Naive thymus-derived CD4-positive, alpha-beta T cell (primary cell): Measurements from ENCODE around the gene SLC6A9. TPM values are rescaled to one million over a fixed set of nuclear protein-coding genes. Genes with fewer than 3 reads are reported as not detected.

Experiments used
- ATAC-seq: fragments of 150-1000 bp; cut with Tn5 transposase; 2 replicates; pipeline ENCODE4 v1.10.0; 2021; ENCODE audit warnings: mild to moderate bottlenecking, moderate library complexity
- CTCF ChIA-PET: fragments of 350-600 bp; sonication (Branson Sonifier 250); formaldehyde crosslinking; loops from one replicate; lab custom pipeline; 2021; ENCODE audit warnings: antibody characterized with exemption; lab: Charles Lee
- POLR2A ChIA-PET: fragments of 350-600 bp; sonication (Branson Sonifier 250); formaldehyde crosslinking; loops from one replicate; lab custom pipeline; 2021; ENCODE audit warnings: antibody characterized with exemption, inconsistent platforms; lab: Charles Lee
- DNase-seq, 9 donors: peaks; one replicate each; pipeline versions ENCODE4 v3.0.0 to v3.0.0-alpha.2; 2020 to 2022; ENCODE audit warnings: mixed read lengths in 1 of 9
- H3K27ac ChIP-seq: one replicate; pipeline ENCODE4 v1.7.0; 2013; ENCODE audit warnings: mild to moderate bottlenecking, low read depth, low read length, moderate library complexity
- H3K27me3 ChIP-seq, 2 donors: one replicate each; pipeline ENCODE4 v1.7.0; 2013; ENCODE audit warnings: low read length in 2 of 2, mild to moderate bottlenecking in 2 of 2, moderate library complexity in 2 of 2; ENCODE audit not compliant: control insufficient read depth in 2 of 2, insufficient read depth in 2 of 2
- H3K36me3 ChIP-seq, 3 experiments: 1 replicate in 2 of 3; 2 replicates in 1 of 3; pipeline ENCODE4 v1.7.0; 2013; ENCODE audit warnings: low read length in 3 of 3, mild to moderate bottlenecking in 3 of 3, moderate library complexity in 1 of 3; ENCODE audit not compliant: insufficient read depth in 3 of 3, control insufficient read depth in 2 of 3
- H3K4me1 ChIP-seq, 2 donors: one replicate each; pipeline ENCODE4 v1.7.0; 2013; ENCODE audit warnings: low read length in 2 of 2, mild to moderate bottlenecking in 2 of 2, moderate library complexity in 1 of 2; ENCODE audit not compliant: control insufficient read depth in 2 of 2, insufficient read depth in 2 of 2
- H3K4me3 ChIP-seq: 2 replicates; pipeline ENCODE4 v1.7.0; 2013; ENCODE audit warnings: mild to moderate bottlenecking, low read length
- H3K9me3 ChIP-seq, 3 experiments: 1 replicate in 2 of 3; 2 replicates in 1 of 3; pipeline ENCODE4 v1.7.0; 2013; ENCODE audit warnings: low read length in 3 of 3; ENCODE audit not compliant: control insufficient read depth in 2 of 3
- H3K27ac Mint-ChIP-seq, 9 donors: one replicate each; pipeline ENCODE4 v1.8.0; 2020 to 2022; ENCODE audit warnings: mixed read lengths in 9 of 9, mild to moderate bottlenecking in 8 of 9, moderate library complexity in 5 of 9, inconsistent platforms in 2 of 9
- H3K27me3 Mint-ChIP-seq, 5 donors: one replicate each; pipeline ENCODE4 v1.8.0; 2021 to 2022; ENCODE audit warnings: mixed read lengths in 5 of 5, mild to moderate bottlenecking in 1 of 5
- H3K36me3 Mint-ChIP-seq, 5 donors: one replicate each; pipeline ENCODE4 v1.8.0; 2020 to 2022; ENCODE audit warnings: mixed read lengths in 5 of 5, mild to moderate bottlenecking in 3 of 5, inconsistent platforms in 1 of 5
- H3K4me1 Mint-ChIP-seq, 7 donors: one replicate each; pipeline ENCODE4 v1.8.0; 2020 to 2022; ENCODE audit warnings: mixed read lengths in 7 of 7, mild to moderate bottlenecking in 3 of 7, inconsistent platforms in 1 of 7
- H3K4me3 Mint-ChIP-seq, 10 donors: one replicate each; pipeline ENCODE4 v1.8.0; 2020 to 2022; ENCODE audit warnings: mild to moderate bottlenecking in 10 of 10, mixed read lengths in 10 of 10, moderate library complexity in 6 of 10, inconsistent platforms in 2 of 10
- H3K9me3 Mint-ChIP-seq, 11 donors: one replicate each; pipeline ENCODE4 v1.8.0; 2020 to 2022; ENCODE audit warnings: mixed read lengths in 11 of 11, mild to moderate bottlenecking in 4 of 11, inconsistent platforms in 1 of 11, moderate library complexity in 1 of 11
- intact Hi-C, 2 donors: fragments of 100-400 bp; cut with micrococcal nuclease; formaldehyde crosslinking; loops; one replicate each; pipeline ENCODE4 v1.15.1; 2023
- polyA plus RNA-seq, 2 donors: library from polyadenylated mRNA; unstranded; fragments of 300-500 nt; fragmentation: Illumina TruSeq; gene quantifications; one replicate each; pipeline ENCODE4 v1.2.3, GENCODE V29; 2021
- total RNA-seq, 6 experiments: library from RNA in 5 of 6; stranded (reverse) in 5 of 6; gene quantifications; 1 replicate in 5 of 6; 2 replicates in 1 of 6; pipeline ENCODE4 v1.2.3 and lab custom pipeline; 2021 to 2026

Gene SLC6A9
- total and polyA plus RNA-seq, 7 experiments from 2014 or later: 0.26 to 5.0 (median 0.49) TPM; not detected in 2

- H3K36me3 ChIP-seq: peaks cover 0 to 33% (median 0%) of the 10 kb centered on the region in 3 experiments
- ATAC-seq (no peak), DNase-seq (no peak)
- intact Hi-C loops: no loop called here
- Mint-ChIP-seq H3K9me3 (no peaks in the 10 kb centered on the region), H3K4me3 (no peak overlapping the region), H3K27ac (no peak overlapping the region), H3K27me3 (no peaks in the 10 kb centered on the region), H3K4me1 (peaks cover 0 to 26% (median 21%) of the 10 kb centered on the region in 7 donors), H3K36me3 (peaks cover 7 to 32% (median 12%) of the 10 kb centered on the region in 5 donors)
- H3K27me3 ChIP-seq: no peaks in the 10 kb centered on the region
- H3K9me3 ChIP-seq: no peaks in the 10 kb centered on the region
- CTCF ChIA-PET: no interaction called here
- POLR2A ChIA-PET: interaction anchor here (1.6 kb wide), 1 partner anchor 12 kb away, joined by 3 read pairs; no protein-coding TSS in a partner anchor
- H3K4me1 ChIP-seq: no peaks in the 10 kb centered on the region
- no peak overlapping the region for H3K27ac ChIP-seq
- H3K4me3 ChIP-seq: no peak overlapping the region
Observed at GRCh38 chr1:43954036-43954435, 77.2 kb downstream of the SLC6A9 start.

- H3K9me3 Mint-ChIP-seq: no peaks in the 10 kb centered on the region
- Histone ChIP-seq H3K4me3 (no peak overlapping the region), H3K27me3 (no peaks in the 10 kb centered on the region), H3K27ac (no peak overlapping the region), H3K36me3 (peaks cover 0 to 26% (median 0%) of the 10 kb centered on the region in 3 experiments), H3K9me3 (no peaks in the 10 kb centered on the region), H3K4me1 (no peaks in the 10 kb centered on the region)
- H3K4me3 Mint-ChIP-seq: no peak overlapping the region
- intact Hi-C loops: no loop called here
- ChIA-PET POLR2A (interaction anchor here (1.6 kb wide), 1 partner anchor 13 kb away, joined by 3 read pairs; no protein-coding TSS in a partner anchor), CTCF (no interaction called here)
- H3K27ac Mint-ChIP-seq: no peak overlapping the region
- ATAC-seq (no peak), DNase-seq (no peak)
- peaks cover 6 to 32% (median 28%) of the 10 kb centered on the region in 7 donors for H3K4me1 Mint-ChIP-seq
- H3K27me3 Mint-ChIP-seq: no peaks in the 10 kb centered on the region
- peaks cover 7 to 25% (median 9%) of the 10 kb centered on the region in 5 donors for H3K36me3 Mint-ChIP-seq
Observed at GRCh38 chr1:43953361-43953760, 77.9 kb downstream of the SLC6A9 start.

- H3K27ac Mint-ChIP-seq: no peak overlapping the region
- Histone ChIP-seq H3K4me1 (peaks cover 2% of the 10 kb centered on the region in 2 donors), H3K27me3 (no peaks in the 10 kb centered on the region), H3K36me3 (peaks cover 0 to 21% (median 0%) of the 10 kb centered on the region in 3 experiments), H3K27ac (no peak overlapping the region), H3K4me3 (no peak overlapping the region), H3K9me3 (no peaks in the 10 kb centered on the region)
- ATAC-seq: no peak
- no peak for DNase-seq
- H3K4me1 Mint-ChIP-seq: peaks cover 12 to 37% (median 32%) of the 10 kb centered on the region in 7 donors
- peaks cover 6 to 20% (median 9%) of the 10 kb centered on the region in 5 donors for H3K36me3 Mint-ChIP-seq
- CTCF ChIA-PET: no interaction called here
- no peaks in the 10 kb centered on the region for H3K27me3 Mint-ChIP-seq
- intact Hi-C loops: no loop called here
- POLR2A ChIA-PET: interaction anchor here (1.6 kb wide), 1 partner anchor 14 kb away, joined by 3 read pairs; no protein-coding TSS in a partner anchor
- H3K9me3 Mint-ChIP-seq: no peaks in the 10 kb centered on the region
- H3K4me3 Mint-ChIP-seq: no peak overlapping the region
Observed at GRCh38 chr1:43952731-43953346, 78.4 kb downstream of the SLC6A9 start.

GRCh38 chr1:43951021-43951985 is 80.0 kb downstream of the SLC6A9 start:
- Histone ChIP-seq H3K4me1 (peaks cover 10% of the 10 kb centered on the region in 2 donors), H3K4me3 (no peak overlapping the region), H3K27ac (no peak overlapping the region), H3K27me3 (no peaks in the 10 kb centered on the region), H3K9me3 (no peaks in the 10 kb centered on the region), H3K36me3 (peaks cover 0 to 10% (median 0%) of the 10 kb centered on the region in 3 experiments)
- Mint-ChIP-seq H3K4me3 (no peak overlapping the region), H3K27ac (peak overlapping the region in 2 of 9 donors; percentile 44 to 49), H3K27me3 (no peaks in the 10 kb centered on the region), H3K4me1 (peaks cover 16 to 47% (median 32%) of the 10 kb centered on the region in 7 donors), H3K9me3 (no peaks in the 10 kb centered on the region), H3K36me3 (peaks cover 5 to 16% (median 7%) of the 10 kb centered on the region in 5 donors)
- POLR2A ChIA-PET: interaction anchor here (0.6 kb wide), 1 partner anchor 62 kb away, joined by 3 read pairs; no protein-coding TSS in a partner anchor
- DNase-seq (no peak), ATAC-seq (no peak)
- intact Hi-C loops: no loop called here
- CTCF ChIA-PET: interaction anchor here (1.1 kb wide), 1 partner anchor 16 kb away, joined by 3 read pairs; no protein-coding TSS in a partner anchor

- Histone ChIP-seq H3K27me3 (no peaks in the 10 kb centered on the region), H3K36me3 (peaks cover 0 to 8% (median 0%) of the 10 kb centered on the region in 3 experiments), H3K9me3 (no peaks in the 10 kb centered on the region), H3K4me3 (no peak overlapping the region), H3K27ac (no peak overlapping the region), H3K4me1 (peaks cover 17% of the 10 kb centered on the region in 2 donors)
- H3K9me3 Mint-ChIP-seq: no peaks in the 10 kb centered on the region
- intact Hi-C loops: loop anchor here (5.0 to 10.0 kb wide), 6 partner anchors 187 to 1265 kb away; partner anchors contain the start of genes CFAP57 (in 1 of the 2), EBNA1BP2 (in 1 of the 2), SLC2A1 (in 1 of the 2) and YBX1 (in 1 of the 2)
- H3K27me3 Mint-ChIP-seq: no peaks in the 10 kb centered on the region
- peaks cover 5 to 16% (median 9%) of the 10 kb centered on the region in 5 donors for H3K36me3 Mint-ChIP-seq
- CTCF ChIA-PET: interaction anchor here (1.1 kb wide), 1 partner anchor 15 kb away, joined by 3 read pairs; no protein-coding TSS in a partner anchor
- H3K4me1 Mint-ChIP-seq: peaks cover 27 to 63% (median 48%) of the 10 kb centered on the region in 7 donors
- DNase-seq: no peak
- peak overlapping the region in 2 of 9 donors; percentile 12 to 88 for H3K27ac Mint-ChIP-seq
- ATAC-seq: no peak
- POLR2A ChIA-PET: no interaction called here
- peak overlapping the region in 2 of 10 donors; percentile 14 to 87 for H3K4me3 Mint-ChIP-seq
Observed at GRCh38 chr1:43949678-43950077, 81.6 kb downstream of the SLC6A9 start.
